Airway epithelial cell (primary cell): ENCODE data around the gene IL17RA. TPM values are rescaled to one million over a fixed set of nuclear protein-coding genes. Genes with fewer than 3 reads are reported as not detected.

Experiments used
- total RNA-seq: library from RNA; depleted of rRNA; stranded (reverse); fragments of >200 nt; gene quantifications from 2 replicates; pipeline ENCODE4 v1.2.3, GENCODE V29; 2015

Gene IL17RA
- 5.2 and 7.3 TPM in 2 replicates for total RNA-seq

GRCh38 chr22:17084554-17085276, at the start of gene IL17RA:
Gene IL17RA (plus strand): TSS chr22:17085000. CDS start chr22:17085092, 92 bp downstream.

GRCh38 chr22:17121233-17122195, 36.7 kb downstream of the IL17RA start, which contains the start of gene TMEM121B:
Gene TMEM121B (minus strand): TSS chr22:17121360. CDS start chr22:17121127, 233 bp downstream.

GRCh38 chr22:17158568-17159503, 74.0 kb downstream of the IL17RA start, which contains the start of gene HDHD5:
Gene HDHD5 (minus strand): TSS chr22:17159277. CDS start chr22:17159251, 26 bp downstream.

Other genes with a start within 250 kb of the IL17RA start
- gene GAB4, start 76.8 kb upstream of the IL17RA start, total RNA-seq = not detected in 2 replicates
- gene TMEM121B, start 36.4 kb downstream of the IL17RA start, total RNA-seq = 0.07 TPM in 1 of 2 replicates, not detected in the other
- gene HDHD5, start 74.3 kb downstream of the IL17RA start, total RNA-seq = 63.1 and 63.6 TPM in 2 replicates
- not detected in 2 replicates for gene ADA2, start 134.4 kb downstream of the IL17RA start, total RNA-seq